ENCODE data around the gene NXPE3.

Gene NXPE3

GRCh38 chr3:101849714-101850245, 70.8 kb downstream of the NXPE3 start:
- H3K4me3 Mint-ChIP-seq, result peak overlapping the region; percentile 97
- H3K36me3 Mint-ChIP-seq, result peaks cover 30% of the 10 kb centered on the region
- H3K27ac Mint-ChIP-seq, result peak overlapping the region; percentile 98
- H3K4me1 Mint-ChIP-seq (ENCODE audit: low read depth), result peaks cover 51% of the 10 kb centered on the region
- no peaks in the 10 kb centered on the region for H3K9me3 Mint-ChIP-seq (ENCODE audit: low read depth)
- H3K27me3 Mint-ChIP-seq, result no peaks in the 10 kb centered on the region

GRCh38 chr3:101850246-101851051, 71.4 kb downstream of the NXPE3 start:
- Mint-ChIP-seq H3K4me1 (ENCODE audit: low read depth) (peaks cover 57% of the 10 kb centered on the region), H3K27me3 (no peaks in the 10 kb centered on the region), H3K27ac (peak overlapping the region; percentile 98), H3K4me3 (peak overlapping the region; percentile 97), H3K9me3 (ENCODE audit: low read depth) (no peaks in the 10 kb centered on the region), H3K36me3 (peaks cover 36% of the 10 kb centered on the region)

GRCh38 chr3:101851072-101851770, 72.2 kb downstream of the NXPE3 start:
- Mint-ChIP-seq H3K4me3 (peak overlapping the region; percentile 97), H3K9me3 (ENCODE audit: low read depth) (no peaks in the 10 kb centered on the region), H3K36me3 (peaks cover 36% of the 10 kb centered on the region), H3K27ac (peak overlapping the region; percentile 98), H3K27me3 (no peaks in the 10 kb centered on the region), H3K4me1 (ENCODE audit: low read depth) (peaks cover 63% of the 10 kb centered on the region)

GRCh38 chr3:101851850-101852714, 73.1 kb downstream of the NXPE3 start:
- Mint-ChIP-seq H3K27me3 (no peaks in the 10 kb centered on the region), H3K27ac (peak overlapping the region; percentile 98), H3K36me3 (peaks cover 37% of the 10 kb centered on the region), H3K4me1 (ENCODE audit: low read depth) (peaks cover 71% of the 10 kb centered on the region), H3K9me3 (ENCODE audit: low read depth) (no peaks in the 10 kb centered on the region), H3K4me3 (peak overlapping the region; percentile 97)

GRCh38 chr3:101852983-101853840, 74.2 kb downstream of the NXPE3 start:
- Mint-ChIP-seq H3K36me3 (peaks cover 43% of the 10 kb centered on the region), H3K4me3 (peak overlapping the region; percentile 97), H3K9me3 (ENCODE audit: low read depth) (no peaks in the 10 kb centered on the region), H3K27me3 (no peaks in the 10 kb centered on the region), H3K27ac (peak overlapping the region; percentile 98), H3K4me1 (ENCODE audit: low read depth) (peaks cover 76% of the 10 kb centered on the region)

GRCh38 chr3:101853982-101854381, 75.0 kb downstream of the NXPE3 start:
- peak overlapping the region; percentile 97 for H3K4me3 Mint-ChIP-seq
- peaks cover 78% of the 10 kb centered on the region for H3K4me1 Mint-ChIP-seq (ENCODE audit: low read depth)
- peak overlapping the region; percentile 98 for H3K27ac Mint-ChIP-seq
- no peaks in the 10 kb centered on the region for H3K9me3 Mint-ChIP-seq (ENCODE audit: low read depth)
- peaks cover 50% of the 10 kb centered on the region for H3K36me3 Mint-ChIP-seq
- H3K27me3 Mint-ChIP-seq, result no peaks in the 10 kb centered on the region

- H3K4me3 Mint-ChIP-seq, result peak overlapping the region; percentile 97
Observed at GRCh38 chr3:101854608-101855304, 75.7 kb downstream of the NXPE3 start.

GRCh38 chr3:101857301-101857741, 78.3 kb downstream of the NXPE3 start:
- Mint-ChIP-seq H3K36me3 (peaks cover 54% of the 10 kb centered on the region), H3K4me3 (peak overlapping the region; percentile 30), H3K27me3 (no peaks in the 10 kb centered on the region), H3K27ac (peak overlapping the region; percentile 75), H3K9me3 (ENCODE audit: low read depth) (no peaks in the 10 kb centered on the region), H3K4me1 (ENCODE audit: low read depth) (peaks cover 88% of the 10 kb centered on the region)

More at GRCh38 chr3:101854608-101855304, 75.7 kb downstream of the NXPE3 start:
- H3K27ac Mint-ChIP-seq, result peak overlapping the region; percentile 98
- peaks cover 53% of the 10 kb centered on the region for H3K36me3 Mint-ChIP-seq
- no peaks in the 10 kb centered on the region for H3K9me3 Mint-ChIP-seq (ENCODE audit: low read depth)
- H3K27me3 Mint-ChIP-seq, result no peaks in the 10 kb centered on the region
- peaks cover 85% of the 10 kb centered on the region for H3K4me1 Mint-ChIP-seq (ENCODE audit: low read depth)

- peak overlapping the region; percentile 75 for H3K27ac Mint-ChIP-seq
- no peaks in the 10 kb centered on the region for H3K9me3 Mint-ChIP-seq (ENCODE audit: low read depth)
- H3K4me1 Mint-ChIP-seq (ENCODE audit: low read depth), result peaks cover 80% of the 10 kb centered on the region
- H3K4me3 Mint-ChIP-seq, result peak overlapping the region; percentile 4
- H3K36me3 Mint-ChIP-seq, result peaks cover 41% of the 10 kb centered on the region
- no peaks in the 10 kb centered on the region for H3K27me3 Mint-ChIP-seq
Observed at GRCh38 chr3:101858464-101859030, 79.5 kb downstream of the NXPE3 start.

- no peaks in the 10 kb centered on the region for H3K27me3 Mint-ChIP-seq
- H3K4me1 Mint-ChIP-seq (ENCODE audit: low read depth), result peaks cover 72% of the 10 kb centered on the region
- H3K4me3 Mint-ChIP-seq, result no peak overlapping the region
- peaks cover 33% of the 10 kb centered on the region for H3K36me3 Mint-ChIP-seq
- H3K27ac Mint-ChIP-seq, result no peak overlapping the region
- H3K9me3 Mint-ChIP-seq (ENCODE audit: low read depth), result no peaks in the 10 kb centered on the region
Observed at GRCh38 chr3:101859882-101860448, 81.0 kb downstream of the NXPE3 start.

- Mint-ChIP-seq H3K27me3 (no peaks in the 10 kb centered on the region), H3K4me1 (ENCODE audit: low read depth) (peaks cover 63% of the 10 kb centered on the region), H3K9me3 (ENCODE audit: low read depth) (no peaks in the 10 kb centered on the region), H3K36me3 (peaks cover 29% of the 10 kb centered on the region), H3K4me3 (peak overlapping the region; percentile 21), H3K27ac (peak overlapping the region; percentile 43)
Observed at GRCh38 chr3:101861212-101861788, 82.3 kb downstream of the NXPE3 start.

- Mint-ChIP-seq H3K36me3 (peaks cover 27% of the 10 kb centered on the region), H3K27ac (peak overlapping the region; percentile 43), H3K9me3 (ENCODE audit: low read depth) (no peaks in the 10 kb centered on the region), H3K4me3 (no peak overlapping the region), H3K4me1 (ENCODE audit: low read depth) (peaks cover 57% of the 10 kb centered on the region), H3K27me3 (no peaks in the 10 kb centered on the region)
Observed at GRCh38 chr3:101861789-101862415, 82.9 kb downstream of the NXPE3 start.
